ENCODE results near the gene ATP10D. TPM values are rescaled to one million over a fixed set of nuclear protein-coding genes. Genes with fewer than 3 reads are reported as not detected.

Gene ATP10D
- total and polyA plus RNA-seq, 2 donors (not counting 3 experiments of a cell fraction or from before 2014, with no cell fraction given): 34.1 to 40.2 TPM

- intact Hi-C loops (cut with micrococcal nuclease) (loop anchor here (1.0 kb wide), 2 partner anchors 21 to 54 kb away; no protein-coding TSS in a partner anchor), dilution Hi-C loops (cut with MboI; ENCODE audit: extremely low pct_ligation_motif_present, low sequenced_read_pairs) (no loop called here)
- Histone ChIP-seq H3K79me2 (ENCODE audit: control insufficient read depth, insufficient read depth, low read length) (no peaks in the 10 kb centered on the region), H3K27me3 (ENCODE audit: control insufficient read depth in 2 of 2, insufficient read depth in 2 of 2, low read length in 2 of 2) (no peaks in the 10 kb centered on the region), H3K4me1 (ENCODE audit: control insufficient read depth, extremely low read depth, insufficient read depth, low read length) (peaks cover 11% of the 10 kb centered on the region), H3K9me1 (replicated peaks; ENCODE audit: control insufficient read depth, extremely low read depth, insufficient read depth, low read length) (no peaks in the 10 kb centered on the region), H3K36me3 (ENCODE audit: control insufficient read depth in 2 of 2, extremely low read depth in 1 of 2, insufficient read depth in 2 of 2, low read length in 2 of 2) (peaks cover 0 to 2% of the 10 kb centered on the region in 2 experiments), H3K9ac (replicated peaks; ENCODE audit: extremely low read depth, insufficient read depth, low read length) (no peak overlapping the region), H2AFZ (ENCODE audit: low read depth, low read length) (peak overlapping the region; percentile 78), H3K4me2 (ENCODE audit: insufficient read depth, low read length) (peak overlapping the region; percentile 29), H3K4me3 (replicated peaks in 1 of 3; ENCODE audit: insufficient read depth in 1 of 3, low read depth in 1 of 3, low read length in 3 of 3) (no peak overlapping the region), H3K27ac (ENCODE audit: insufficient read depth, low read depth, low read length) (peak overlapping the region; percentile 45), H3K9me3 (replicated peaks; ENCODE audit: control insufficient read depth, insufficient read depth, low read length) (no peaks in the 10 kb centered on the region), H4K20me1 (replicated peaks; ENCODE audit: control insufficient read depth, extremely low read depth, insufficient read depth, low read length) (no peaks in the 10 kb centered on the region)
- DNase-seq (ENCODE audit: low read depth, low spot score): peak; percentile 68
- ChIA-PET CTCF (interaction anchor here (0.6 to 4.0 kb wide), 11 partner anchors 9 to 475 kb away, joined by 3 to 22 read pairs (median 3); partner anchors contain the start of gene ATP10D), POLR2A (no interaction called here)
- no TSS peak for BruUV-seq (replicated peaks)
- FAIRE-seq: peak; percentile 72
- TF ChIP-seq MYC (IDR thresholded peaks at IDR 0.05; ENCODE audit: low read depth, low read length): no peak
- no peak for TF ChIP-seq POLR2AphosphoS5 (IDR thresholded peaks at IDR 0.05; ENCODE audit: insufficient read depth, low read depth, low read length)
- TF ChIP-seq JUN (IDR thresholded peaks at IDR 0.05; ENCODE audit: borderline replicate concordance, insufficient read depth, insufficient read length, low read depth): no peak
Observed at GRCh38 chr4:47510506-47511143, 25.6 kb downstream of the ATP10D start.

GRCh38 chr4:47513461-47513860, 28.4 kb downstream of the ATP10D start:
- H3K9me3 ChIP-seq (replicated peaks; ENCODE audit: control insufficient read depth, insufficient read depth, low read length): no peaks in the 10 kb centered on the region
- ChIA-PET POLR2A (no interaction called here), CTCF (no interaction called here)
- peaks cover 0 to 2% of the 10 kb centered on the region in 2 experiments for H3K36me3 ChIP-seq (ENCODE audit: control insufficient read depth in 2 of 2, extremely low read depth in 1 of 2, insufficient read depth in 2 of 2, low read length in 2 of 2)
- H3K79me2 ChIP-seq (ENCODE audit: control insufficient read depth, insufficient read depth, low read length): no peaks in the 10 kb centered on the region
- no peaks in the 10 kb centered on the region for H3K9me1 ChIP-seq (replicated peaks; ENCODE audit: control insufficient read depth, extremely low read depth, insufficient read depth, low read length)
- no peak overlapping the region for H3K4me3 ChIP-seq (replicated peaks in 1 of 3; ENCODE audit: insufficient read depth in 1 of 3, low read depth in 1 of 3, low read length in 3 of 3)
- H3K27ac ChIP-seq (ENCODE audit: insufficient read depth, low read depth, low read length): no peak overlapping the region
- FAIRE-seq (no peak), DNase-seq (ENCODE audit: low read depth, low spot score) (peak; percentile 62)
- no TSS peak for BruUV-seq (replicated peaks)
- H2AFZ ChIP-seq (ENCODE audit: low read depth, low read length): no peak overlapping the region
- no peak overlapping the region for H3K4me2 ChIP-seq (ENCODE audit: insufficient read depth, low read length)
- H3K4me1 ChIP-seq (ENCODE audit: control insufficient read depth, extremely low read depth, insufficient read depth, low read length): peaks cover 11% of the 10 kb centered on the region
- no peaks in the 10 kb centered on the region for H3K27me3 ChIP-seq (ENCODE audit: control insufficient read depth in 2 of 2, insufficient read depth in 2 of 2, low read length in 2 of 2)
- no peaks in the 10 kb centered on the region for H4K20me1 ChIP-seq (replicated peaks; ENCODE audit: control insufficient read depth, extremely low read depth, insufficient read depth, low read length)
- dilution Hi-C loops (cut with MboI; ENCODE audit: extremely low pct_ligation_motif_present, low sequenced_read_pairs): no loop called here
- no peak overlapping the region for H3K9ac ChIP-seq (replicated peaks; ENCODE audit: extremely low read depth, insufficient read depth, low read length)
- intact Hi-C loops (cut with micrococcal nuclease): no loop called here
- TF ChIP-seq POLR2A (IDR thresholded peaks at IDR 0.05; ENCODE audit: low read depth, low read length) (no peak), GATA2 (IDR thresholded peaks at IDR 0.05; ENCODE audit: insufficient read depth, insufficient read length, low read depth, low read length) (no peak), CTCF (IDR thresholded peaks at IDR 0.05; ENCODE audit: extremely low read depth in 1 of 2, insufficient read depth in 1 of 2, low read depth in 1 of 2, low read length in 2 of 2) (no peak), POLR2AphosphoS5 (IDR thresholded peaks at IDR 0.05; ENCODE audit: insufficient read depth, low read depth, low read length) (no peak), FOS (IDR thresholded peaks at IDR 0.05; ENCODE audit: borderline replicate concordance, insufficient read depth, low read length) (no peak), MAX (IDR thresholded peaks at IDR 0.05; ENCODE audit: insufficient read depth, insufficient read length) (no peak), MYC (IDR thresholded peaks at IDR 0.05; ENCODE audit: low read depth, low read length) (no peak), EZH2 (IDR thresholded peaks at IDR 0.05; ENCODE audit: borderline replicate concordance, low read depth, low read length, severe bottlenecking) (no peak), JUN (IDR thresholded peaks at IDR 0.05; ENCODE audit: borderline replicate concordance, insufficient read depth, insufficient read length, low read depth) (no peak)
